ENCODE results near the gene TMEM100.
A peak's percentile ranks its signal among the peaks of the same experiment; 100 is the strongest.

The TMEM100 gene

GRCh38 chr17:55722742-55723487 is at the start of gene TMEM100:
Gene TMEM100 (minus strand): TSS chr17:55722864. CDS start chr17:55721070, 1,794 bp downstream.
- no peak for DNase-seq (ENCODE audit: low read depth)

- no peak for DNase-seq (ENCODE audit: low read depth)
Measured at GRCh38 chr17:55772086-55772485, 49.4 kb upstream of the TMEM100 start.

GRCh38 chr17:55770196-55770870 is 47.7 kb upstream of the TMEM100 start:
- peak; percentile 22 for DNase-seq (ENCODE audit: low read depth)

- DNase-seq (ENCODE audit: low read depth), result peak; percentile 11
Measured at GRCh38 chr17:55769625-55770000, 46.9 kb upstream of the TMEM100 start.

- DNase-seq (ENCODE audit: low read depth), result no peak
Measured at GRCh38 chr17:55768936-55769624, 46.4 kb upstream of the TMEM100 start.

- no peak for DNase-seq (ENCODE audit: low read depth)
Measured at GRCh38 chr17:55765472-55765871, 42.8 kb upstream of the TMEM100 start.

- no peak for DNase-seq (ENCODE audit: low read depth)
Measured at GRCh38 chr17:55764610-55765009, 41.9 kb upstream of the TMEM100 start.

GRCh38 chr17:55763856-55764255 is 41.2 kb upstream of the TMEM100 start:
- no peak for DNase-seq (ENCODE audit: low read depth)

- DNase-seq (ENCODE audit: low read depth), result no peak
Measured at GRCh38 chr17:55762086-55762858, 39.6 kb upstream of the TMEM100 start.

- no peak for DNase-seq (ENCODE audit: low read depth)
Measured at GRCh38 chr17:55760643-55761355, 38.1 kb upstream of the TMEM100 start.

GRCh38 chr17:55758171-55758570 is 35.5 kb upstream of the TMEM100 start:
- DNase-seq (ENCODE audit: low read depth), result no peak

- DNase-seq (ENCODE audit: low read depth), result no peak
Measured at GRCh38 chr17:55757659-55758058, 35.0 kb upstream of the TMEM100 start.

GRCh38 chr17:55756689-55757088 is 34.0 kb upstream of the TMEM100 start:
- DNase-seq (ENCODE audit: low read depth), result no peak

- no peak for DNase-seq (ENCODE audit: low read depth)
Measured at GRCh38 chr17:55751720-55752250, 29.1 kb upstream of the TMEM100 start.

- no peak for DNase-seq (ENCODE audit: low read depth)
Measured at GRCh38 chr17:55750750-55751657, 28.3 kb upstream of the TMEM100 start, which contains the start of gene PCTP. Gene PCTP (plus strand): TSS chr17:55751051. CDS start chr17:55751104, 53 bp downstream.

GRCh38 chr17:55749985-55750384 is 27.3 kb upstream of the TMEM100 start:
- DNase-seq (ENCODE audit: low read depth), result no peak

GRCh38 chr17:55748841-55749240 is 26.2 kb upstream of the TMEM100 start:
- DNase-seq (ENCODE audit: low read depth), result no peak

GRCh38 chr17:55747209-55747608 is 24.5 kb upstream of the TMEM100 start:
- no peak for DNase-seq (ENCODE audit: low read depth)

GRCh38 chr17:55746466-55746865 is 23.8 kb upstream of the TMEM100 start:
- DNase-seq (ENCODE audit: low read depth), result no peak

- no peak for DNase-seq (ENCODE audit: low read depth)
Measured at GRCh38 chr17:55745258-55745657, 22.6 kb upstream of the TMEM100 start.

Data from non-pigmented ciliary epithelial cell (primary cell).